Ammon's horn (tissue), 1 donor: ENCODE data around the gene KIAA1217.
"Not testable (repeated sequence)": the region's sequence is repeated elsewhere in the genome, so short reads cannot be mapped to it uniquely, and the experiment has no call there.

Experiments used
- DNase-seq: peaks from one replicate; pipeline ENCODE4 v3.0.0-alpha.2; 2016; ENCODE audit warnings: low spot score

Gene KIAA1217

GRCh38 chr10:24288581-24288980 is 79.6 kb downstream of the KIAA1217 start:
- DNase-seq: no peak

- no peak for DNase-seq
Measured at GRCh38 chr10:24289235-24289634, 80.3 kb downstream of the KIAA1217 start.

GRCh38 chr10:24292304-24293293 is 83.7 kb downstream of the KIAA1217 start:
- DNase-seq: no peak

- no peak for DNase-seq
Measured at GRCh38 chr10:24299578-24300260, 90.8 kb downstream of the KIAA1217 start.

- DNase-seq: no peak
Measured at GRCh38 chr10:24303522-24304310, 94.8 kb downstream of the KIAA1217 start.

GRCh38 chr10:24305551-24306506 is 96.9 kb downstream of the KIAA1217 start:
- no peak for DNase-seq

- DNase-seq: no peak
Measured at GRCh38 chr10:24306507-24306875, 97.6 kb downstream of the KIAA1217 start.

- DNase-seq: no peak
Measured at GRCh38 chr10:24307116-24307515, 98.2 kb downstream of the KIAA1217 start.

GRCh38 chr10:24307696-24308485 is 99.0 kb downstream of the KIAA1217 start:
- DNase-seq: peak; percentile 7

- no peak for DNase-seq
Measured at GRCh38 chr10:24310104-24310503, 101.2 kb downstream of the KIAA1217 start.

GRCh38 chr10:24311888-24312287 is 103.0 kb downstream of the KIAA1217 start:
- no peak for DNase-seq

GRCh38 chr10:24313283-24313682 is 104.3 kb downstream of the KIAA1217 start:
- no peak for DNase-seq

GRCh38 chr10:24315211-24315610 is 106.3 kb downstream of the KIAA1217 start:
- no peak for DNase-seq

GRCh38 chr10:24318517-24318916 is 109.6 kb downstream of the KIAA1217 start:
- no peak for DNase-seq

GRCh38 chr10:24320373-24320772 is 111.4 kb downstream of the KIAA1217 start:
- DNase-seq: no peak

- no peak for DNase-seq
Measured at GRCh38 chr10:24324651-24325050, 115.7 kb downstream of the KIAA1217 start.

GRCh38 chr10:24331457-24331856 is 122.5 kb downstream of the KIAA1217 start:
- DNase-seq: no peak

- no peak for DNase-seq
Measured at GRCh38 chr10:24333736-24334135, 124.8 kb downstream of the KIAA1217 start.

GRCh38 chr10:24334279-24334939 is 125.5 kb downstream of the KIAA1217 start:
- DNase-seq: no peak

GRCh38 chr10:24337723-24338122 is 128.8 kb downstream of the KIAA1217 start:
- DNase-seq: not testable (repeated sequence)
